Measurements from ENCODE around the gene BBC3. TPM values are rescaled to one million over a fixed set of nuclear protein-coding genes. Genes with fewer than 3 reads are reported as not detected.

BBC3 gene
- total RNA-seq, result 10.7 and 26.8 TPM in 2 replicates

GRCh38 chr19:47230921-47231214, at the start of gene BBC3:
Gene BBC3 (minus strand): TSS chr19:47231199. CDS start chr19:47228431, 2,768 bp downstream.

GRCh38 chr19:47274071-47274890, 43.3 kb upstream of the BBC3 start, which contains the start of gene INAFM1:
Gene INAFM1 (plus strand): TSS chr19:47274885. CDS start chr19:47274920, 35 bp downstream.

GRCh38 chr19:47255879-47256692, 25.1 kb upstream of the BBC3 start, which contains the start of gene CCDC9:
Gene CCDC9 (plus strand): TSS chr19:47256525. CDS start chr19:47258401, 1,876 bp downstream.

Other genes with a start within 250 kb of the BBC3 start
- gene NPAS1, start 211.4 kb downstream of the BBC3 start, total RNA-seq, result 1.7 and 2.6 TPM in 2 replicates
- 12.2 and 42.8 TPM in 2 replicates for gene TMEM160, start 182.6 kb downstream of the BBC3 start, total RNA-seq
- 18.5 and 19.7 TPM in 2 replicates for gene ZC3H4, start 117.4 kb downstream of the BBC3 start, total RNA-seq
- gene SAE1, start 100.4 kb downstream of the BBC3 start, total RNA-seq, result 89.9 and 101 TPM in 2 replicates
- 8.4 and 10.1 TPM in 2 replicates for gene CCDC9, start 25.3 kb upstream of the BBC3 start, total RNA-seq
- gene INAFM1, start 43.7 kb upstream of the BBC3 start, total RNA-seq, result 5.8 and 7.9 TPM in 2 replicates
- gene C5AR1, start 78.7 kb upstream of the BBC3 start, total RNA-seq, result under 0.01 TPM in 1 of 2 replicates, not detected in the other
- gene C5AR2, start 101.0 kb upstream of the BBC3 start, total RNA-seq, result under 0.01 and 2.3 TPM in 2 replicates
- 7.5 and 9.3 TPM in 2 replicates for gene DHX34, start 118.1 kb upstream of the BBC3 start, total RNA-seq
- gene MEIS3, start 188.3 kb upstream of the BBC3 start, total RNA-seq, result 51.2 and 56.1 TPM in 2 replicates
- gene SLC8A2, start 240.7 kb upstream of the BBC3 start, total RNA-seq, result 1.3 TPM in 1 of 2 replicates, not detected in the other

All from pericardium fibroblast (primary cell).